Astrocyte (in vitro differentiated cells and primary cell): ENCODE results near the gene PHLDA2. TPM values are rescaled to one million over a fixed set of nuclear protein-coding genes. Genes with fewer than 3 reads are reported as not detected.

ENCODE experiments used
- DNase-seq: peaks from one replicate; pipeline ENCODE4 v3.0.0-alpha.2; 2010; ENCODE audit warnings: low read depth
- FAIRE-seq: peaks from 2 replicates; lab custom pipeline; 2011; peaks lifted over from hg19 to GRCh38; lab: Jason Lieb, UNC
- H2AFZ ChIP-seq: 2 replicates; pipeline ENCODE4 v1.6.0; 2012; ENCODE audit warnings: low read depth, low read length, inconsistent platforms
- H3K27ac ChIP-seq: 2 replicates; pipeline ENCODE4 v1.5.1; 2011; ENCODE audit warnings: low read depth, low read length, inconsistent platforms
- H3K27me3 ChIP-seq: 2 replicates; pipeline ENCODE4 v1.6.0; 2011; ENCODE audit warnings: low read length, inconsistent platforms; ENCODE audit not compliant: insufficient read depth
- H3K36me3 ChIP-seq: 2 replicates; pipeline ENCODE4 v1.5.1; 2011; ENCODE audit warnings: low read length, inconsistent platforms; ENCODE audit not compliant: insufficient read depth
- H3K4me1 ChIP-seq: 2 replicates; pipeline ENCODE4 v1.5.1; 2011; ENCODE audit warnings: low read length, inconsistent platforms; ENCODE audit not compliant: insufficient read depth
- H3K4me2 ChIP-seq: 2 replicates; pipeline ENCODE4 v1.6.0; 2012; ENCODE audit warnings: low read length, inconsistent platforms
- H3K4me3 ChIP-seq: 2 replicates; pipeline ENCODE4 v1.5.1; 2011; ENCODE audit warnings: low read depth, mild to moderate bottlenecking, low read length, inconsistent platforms; ENCODE audit not compliant: insufficient read depth
- H3K79me2 ChIP-seq: 2 replicates; pipeline ENCODE4 v1.6.0; 2012; ENCODE audit warnings: mild to moderate bottlenecking, low read length, inconsistent platforms; ENCODE audit not compliant: insufficient read depth
- H3K9ac ChIP-seq: 2 replicates; pipeline ENCODE4 v1.6.0; 2012; ENCODE audit warnings: mild to moderate bottlenecking, low read length, inconsistent platforms
- H3K9me3 ChIP-seq: 2 replicates; pipeline ENCODE4 v1.5.1; 2012; ENCODE audit warnings: low read depth, mild to moderate bottlenecking, low read length, inconsistent platforms; ENCODE audit not compliant: insufficient read depth
- H4K20me1 ChIP-seq: 2 replicates; pipeline ENCODE4 v1.6.0; 2012; ENCODE audit warnings: low read length, inconsistent platforms; ENCODE audit not compliant: insufficient read depth
- H3K27ac Mint-ChIP-seq: one replicate; pipeline ENCODE4 v1.8.0; 2021; ENCODE audit warnings: mild to moderate bottlenecking, mixed read lengths; ENCODE audit not compliant: unreplicated experiment
- H3K27me3 Mint-ChIP-seq: one replicate; pipeline ENCODE4 v1.8.0; 2021; ENCODE audit warnings: low read depth, mixed read lengths; ENCODE audit not compliant: unreplicated experiment
- H3K36me3 Mint-ChIP-seq: one replicate; pipeline ENCODE4 v1.8.0; 2021; ENCODE audit warnings: low read depth, mixed read lengths; ENCODE audit not compliant: unreplicated experiment
- H3K4me1 Mint-ChIP-seq: one replicate; pipeline ENCODE4 v1.8.0; 2021; ENCODE audit warnings: low read depth, mixed read lengths; ENCODE audit not compliant: unreplicated experiment
- H3K4me3 Mint-ChIP-seq: one replicate; pipeline ENCODE4 v1.8.0; 2021; ENCODE audit warnings: mild to moderate bottlenecking, moderate library complexity, mixed read lengths; ENCODE audit not compliant: unreplicated experiment
- H3K9me3 Mint-ChIP-seq: one replicate; pipeline ENCODE4 v1.8.0; 2021; ENCODE audit warnings: mild to moderate bottlenecking, mixed read lengths; ENCODE audit not compliant: unreplicated experiment
- CTCF ChIP-seq: IDR thresholded peaks from 2 replicates; pipeline ENCODE4 v1.5.1; 2011; ENCODE audit warnings: low read depth, mild to moderate bottlenecking, inconsistent platforms, low read length, moderate library complexity; ENCODE audit not compliant: insufficient read depth
- EZH2 ChIP-seq: IDR thresholded peaks from 2 replicates; pipeline ENCODE4 v1.6.1; 2012; ENCODE audit warnings: mild to moderate bottlenecking, low read length, inconsistent platforms; ENCODE audit not compliant: insufficient read depth
- total RNA-seq: library from RNA; stranded (reverse); gene quantifications from 2 replicates; pipeline ENCODE4 v1.2.1, GENCODE V29; 2021

Gene PHLDA2
- total RNA-seq, 1 donor from 2014 or later: 78.8 TPM

- Histone ChIP-seq H2AFZ (peak overlapping the region; percentile 79), H3K4me1 (peaks cover 10% of the 10 kb centered on the region), H4K20me1 (peaks cover 8% of the 10 kb centered on the region), H3K9me3 (no peaks in the 10 kb centered on the region), H3K9ac (peak overlapping the region; percentile 47), H3K27me3 (no peaks in the 10 kb centered on the region), H3K27ac (no peak overlapping the region), H3K4me2 (peak overlapping the region; percentile 91), H3K79me2 (no peaks in the 10 kb centered on the region), H3K4me3 (peak overlapping the region; percentile 52), H3K36me3 (no peaks in the 10 kb centered on the region)
- TF ChIP-seq EZH2 (peak; percentile 75), CTCF (no peak)
- no peaks in the 10 kb centered on the region for H3K36me3 Mint-ChIP-seq
- no peak for DNase-seq
- H3K27ac Mint-ChIP-seq: no peak overlapping the region
- peaks cover 41% of the 10 kb centered on the region for H3K27me3 Mint-ChIP-seq
- H3K4me1 Mint-ChIP-seq: no peaks in the 10 kb centered on the region
- peak overlapping the region; percentile 61 for H3K4me3 Mint-ChIP-seq
- no peaks in the 10 kb centered on the region for H3K9me3 Mint-ChIP-seq
- no peak for FAIRE-seq
Observed at GRCh38 chr11:2885017-2885677, 44.1 kb downstream of the PHLDA2 start.

- FAIRE-seq: no peak
- H4K20me1 ChIP-seq: peaks cover 8% of the 10 kb centered on the region
- DNase-seq: no peak
- Mint-ChIP-seq H3K27me3 (peaks cover 45% of the 10 kb centered on the region), H3K9me3 (peaks cover 4% of the 10 kb centered on the region), H3K4me1 (no peaks in the 10 kb centered on the region), H3K4me3 (no peak overlapping the region), H3K36me3 (peaks cover 1% of the 10 kb centered on the region), H3K27ac (no peak overlapping the region)
- TF ChIP-seq EZH2: no peak
- TF ChIP-seq CTCF: no peak
- no peak overlapping the region for H3K27ac ChIP-seq
- no peaks in the 10 kb centered on the region for H3K79me2 ChIP-seq
- no peaks in the 10 kb centered on the region for H3K9me3 ChIP-seq
- peak overlapping the region; percentile 58 for H3K4me3 ChIP-seq
- H2AFZ ChIP-seq: peak overlapping the region; percentile 41
- H3K9ac ChIP-seq: peak overlapping the region; percentile 58
- no peaks in the 10 kb centered on the region for H3K36me3 ChIP-seq
- no peaks in the 10 kb centered on the region for H3K27me3 ChIP-seq
- H3K4me1 ChIP-seq: peaks cover 10% of the 10 kb centered on the region
- peak overlapping the region; percentile 81 for H3K4me2 ChIP-seq
Observed at GRCh38 chr11:2883979-2884815, 45.0 kb downstream of the PHLDA2 start.

- Histone ChIP-seq H3K9ac (no peak overlapping the region), H3K4me1 (peaks cover 10% of the 10 kb centered on the region), H2AFZ (no peak overlapping the region), H3K36me3 (no peaks in the 10 kb centered on the region), H3K4me3 (peak overlapping the region; percentile 58), H3K27me3 (no peaks in the 10 kb centered on the region), H3K27ac (no peak overlapping the region), H3K4me2 (peak overlapping the region; percentile 81), H3K9me3 (no peaks in the 10 kb centered on the region), H3K79me2 (no peaks in the 10 kb centered on the region), H4K20me1 (peaks cover 8% of the 10 kb centered on the region)
- Mint-ChIP-seq H3K27me3 (peaks cover 49% of the 10 kb centered on the region), H3K27ac (no peak overlapping the region), H3K9me3 (peaks cover 7% of the 10 kb centered on the region), H3K36me3 (peaks cover 3% of the 10 kb centered on the region), H3K4me1 (no peaks in the 10 kb centered on the region), H3K4me3 (peak overlapping the region; percentile 79)
- FAIRE-seq (no peak), DNase-seq (no peak)
- TF ChIP-seq CTCF (no peak), EZH2 (peak; percentile 58)
Observed at GRCh38 chr11:2883640-2883978, 45.6 kb downstream of the PHLDA2 start.
